ENCODE results near the gene RABGAP1.

The RABGAP1 gene

DNA sequence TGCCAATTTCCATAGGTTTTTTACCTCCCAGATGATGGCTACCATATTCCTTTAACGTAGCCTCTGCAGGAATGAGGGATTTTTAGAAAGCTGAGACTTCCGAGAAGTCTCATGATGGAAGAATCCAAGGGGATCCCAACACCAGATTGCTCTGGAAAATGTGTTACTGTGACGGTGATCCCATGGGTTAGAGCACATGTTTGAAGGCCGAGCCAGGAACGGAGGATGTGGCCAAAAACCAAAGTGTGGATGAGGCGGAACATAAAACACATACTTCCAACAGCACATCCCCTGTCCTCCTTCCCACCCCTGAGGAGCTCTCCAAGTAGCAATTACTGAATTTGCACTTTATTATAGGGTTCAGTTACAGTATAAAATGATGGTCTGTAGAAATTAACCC is 175.2 kb downstream of the RABGAP1 start:
- no peak for DNase-seq (ENCODE audit: low spot score in 2 of 2)
- no peaks in the 10 kb centered on the region for H3K27me3 Mint-ChIP-seq
- H3K4me3 Mint-ChIP-seq: no peak overlapping the region
- peak overlapping the region; percentile 60 for H3K27ac Mint-ChIP-seq
- peaks cover 8% of the 10 kb centered on the region for H3K4me1 Mint-ChIP-seq
- H3K36me3 Mint-ChIP-seq: peaks cover 21% of the 10 kb centered on the region
- ATAC-seq (ENCODE audit: low read depth): no peak
- no peaks in the 10 kb centered on the region for H3K9me3 Mint-ChIP-seq

- no peak overlapping the region for H3K4me3 Mint-ChIP-seq
- ATAC-seq (ENCODE audit: low read depth): no peak
- H3K4me1 Mint-ChIP-seq: peaks cover 7% of the 10 kb centered on the region
- DNase-seq (ENCODE audit: low spot score in 2 of 2): no peak
- peaks cover 25% of the 10 kb centered on the region for H3K36me3 Mint-ChIP-seq
- no peaks in the 10 kb centered on the region for H3K27me3 Mint-ChIP-seq
- peak overlapping the region; percentile 82 for H3K27ac Mint-ChIP-seq
- H3K9me3 Mint-ChIP-seq: no peaks in the 10 kb centered on the region
These were observed 178.7 kb downstream of the RABGAP1 start for GRCh38 chr9:123119566-123119965.

- no peak overlapping the region for H3K4me3 Mint-ChIP-seq
These were observed 179.3 kb downstream of the RABGAP1 start for GRCh38 chr9:123120131-123120530.

GRCh38 chr9:123120953-123121352 is 180.1 kb downstream of the RABGAP1 start:
- DNase-seq (ENCODE audit: low spot score in 2 of 2) (no peak), ATAC-seq (ENCODE audit: low read depth) (no peak)
- H3K27me3 Mint-ChIP-seq: no peaks in the 10 kb centered on the region
- H3K4me1 Mint-ChIP-seq: peaks cover 7% of the 10 kb centered on the region
- peaks cover 16% of the 10 kb centered on the region for H3K36me3 Mint-ChIP-seq
- no peak overlapping the region for H3K27ac Mint-ChIP-seq
- H3K4me3 Mint-ChIP-seq: no peak overlapping the region
- no peaks in the 10 kb centered on the region for H3K9me3 Mint-ChIP-seq

More at GRCh38 chr9:123120131-123120530, 179.3 kb downstream of the RABGAP1 start:
- Mint-ChIP-seq H3K36me3 (peaks cover 19% of the 10 kb centered on the region), H3K27ac (no peak overlapping the region), H3K9me3 (no peaks in the 10 kb centered on the region), H3K27me3 (no peaks in the 10 kb centered on the region), H3K4me1 (peaks cover 7% of the 10 kb centered on the region)
- no peak for DNase-seq (ENCODE audit: low spot score in 2 of 2)
- no peak for ATAC-seq (ENCODE audit: low read depth)

DNA sequence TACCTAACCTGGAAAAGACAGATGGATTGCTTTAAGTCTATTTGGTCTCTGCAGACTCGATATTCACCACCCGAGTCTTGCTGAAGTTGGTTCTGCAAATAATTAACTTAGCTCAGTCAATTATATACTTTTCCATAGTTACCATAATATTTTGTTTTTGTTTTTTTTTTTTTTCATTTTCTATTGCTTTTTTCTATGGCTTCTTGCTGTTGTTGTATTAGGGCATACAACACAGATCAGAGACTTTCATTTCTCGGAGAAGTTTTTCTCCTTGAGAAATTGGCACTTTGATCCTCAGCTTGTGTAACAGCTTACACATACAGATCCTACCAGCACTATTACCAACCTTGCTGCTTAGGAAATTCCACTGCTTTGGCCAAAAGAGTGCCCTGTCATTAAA is 180.6 kb downstream of the RABGAP1 start:
- Mint-ChIP-seq H3K4me1 (peaks cover 9% of the 10 kb centered on the region), H3K27ac (no peak overlapping the region), H3K27me3 (no peaks in the 10 kb centered on the region), H3K9me3 (no peaks in the 10 kb centered on the region), H3K36me3 (peaks cover 20% of the 10 kb centered on the region), H3K4me3 (no peak overlapping the region)
- ATAC-seq (ENCODE audit: low read depth) (no peak), DNase-seq (ENCODE audit: low spot score in 2 of 2) (no peak)

- ATAC-seq (ENCODE audit: low read depth): peak; percentile 45
- peaks cover 19% of the 10 kb centered on the region for H3K4me1 Mint-ChIP-seq
- peaks cover 29% of the 10 kb centered on the region for H3K36me3 Mint-ChIP-seq
- no peaks in the 10 kb centered on the region for H3K27me3 Mint-ChIP-seq
- H3K4me3 Mint-ChIP-seq: no peak overlapping the region
- H3K27ac Mint-ChIP-seq: peak overlapping the region; percentile 65
- no peaks in the 10 kb centered on the region for H3K9me3 Mint-ChIP-seq
- DNase-seq (ENCODE audit: low spot score in 2 of 2): no peak
These were observed 186.8 kb downstream of the RABGAP1 start for GRCh38 chr9:123127512-123128075.

DNA sequence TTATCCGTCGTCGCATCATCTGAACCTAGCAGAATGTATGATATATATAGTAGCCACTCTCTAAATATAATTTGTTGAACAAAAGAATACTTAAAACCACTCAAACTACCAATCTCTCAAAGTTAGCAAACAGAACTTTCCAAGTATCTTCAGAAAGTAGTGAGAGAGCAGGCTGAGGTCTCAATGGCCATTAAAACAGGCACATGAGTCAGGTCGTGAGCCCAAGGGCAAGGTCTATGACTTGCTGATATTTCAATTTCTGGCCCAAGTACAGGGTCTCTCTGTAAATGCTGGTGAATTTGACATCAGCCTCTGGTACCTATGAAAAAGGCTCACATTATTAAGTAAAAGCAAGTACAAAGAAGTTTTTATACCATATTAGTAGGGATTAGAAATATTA is 187.8 kb downstream of the RABGAP1 start:
- no peak for DNase-seq (ENCODE audit: low spot score in 2 of 2)
- Mint-ChIP-seq H3K4me1 (peaks cover 19% of the 10 kb centered on the region), H3K36me3 (peaks cover 25% of the 10 kb centered on the region), H3K9me3 (no peaks in the 10 kb centered on the region), H3K4me3 (no peak overlapping the region), H3K27me3 (no peaks in the 10 kb centered on the region), H3K27ac (peak overlapping the region; percentile 65)
- ATAC-seq (ENCODE audit: low read depth): no peak

DNA sequence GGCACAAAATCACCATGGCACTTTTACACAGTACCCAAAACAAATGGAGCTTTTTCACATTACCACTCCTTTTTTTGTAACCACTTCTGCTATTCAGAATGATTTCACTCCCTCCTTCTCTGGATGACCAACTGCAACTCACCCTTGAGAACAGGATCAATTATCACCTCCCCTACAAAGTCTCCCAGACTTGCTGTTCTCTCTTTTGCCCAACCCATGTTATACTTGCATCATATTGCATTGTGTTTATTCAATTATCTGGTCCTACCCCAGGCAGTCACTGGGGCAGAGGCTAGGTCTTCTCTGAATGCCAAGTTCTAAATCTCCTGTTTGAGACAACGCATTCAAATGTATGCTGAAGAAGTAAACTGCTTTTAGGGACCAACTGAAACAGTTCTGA is 188.6 kb downstream of the RABGAP1 start:
- H3K9me3 Mint-ChIP-seq: no peaks in the 10 kb centered on the region
- no peaks in the 10 kb centered on the region for H3K27me3 Mint-ChIP-seq
- H3K4me1 Mint-ChIP-seq: peaks cover 15% of the 10 kb centered on the region
- peaks cover 21% of the 10 kb centered on the region for H3K36me3 Mint-ChIP-seq
- ATAC-seq (ENCODE audit: low read depth) (peak; percentile 24), DNase-seq (ENCODE audit: low spot score in 2 of 2) (no peak)
- no peak overlapping the region for H3K4me3 Mint-ChIP-seq
- peak overlapping the region; percentile 53 for H3K27ac Mint-ChIP-seq

DNA sequence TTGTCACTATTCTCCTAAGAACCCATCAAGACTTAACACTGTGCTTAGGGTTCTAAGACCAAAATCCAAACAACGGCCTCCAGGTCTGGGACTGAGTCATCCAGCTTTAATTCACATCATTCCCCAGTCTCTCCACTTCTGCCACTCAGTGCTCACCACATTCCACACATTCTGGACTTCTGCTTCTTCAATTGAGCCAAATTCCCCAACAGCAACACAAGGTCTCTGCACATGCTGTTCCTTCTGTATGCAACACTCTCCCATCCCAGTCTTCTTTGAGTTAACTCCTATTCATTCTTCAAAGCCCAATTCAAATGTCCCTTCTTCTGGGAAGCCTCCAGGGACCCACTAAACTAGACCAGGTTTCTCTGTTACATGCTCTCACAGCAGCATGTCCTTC is 190.4 kb downstream of the RABGAP1 start:
- Mint-ChIP-seq H3K27ac (no peak overlapping the region), H3K36me3 (peaks cover 25% of the 10 kb centered on the region), H3K4me1 (peaks cover 14% of the 10 kb centered on the region), H3K27me3 (no peaks in the 10 kb centered on the region), H3K9me3 (no peaks in the 10 kb centered on the region), H3K4me3 (no peak overlapping the region)
- no peak for DNase-seq (ENCODE audit: low spot score in 2 of 2)
- no peak for ATAC-seq (ENCODE audit: low read depth)

- Mint-ChIP-seq H3K4me3 (no peak overlapping the region), H3K4me1 (peaks cover 12% of the 10 kb centered on the region), H3K27ac (no peak overlapping the region), H3K9me3 (no peaks in the 10 kb centered on the region), H3K27me3 (no peaks in the 10 kb centered on the region), H3K36me3 (peaks cover 26% of the 10 kb centered on the region)
- no peak for DNase-seq (ENCODE audit: low spot score in 2 of 2)
- ATAC-seq (ENCODE audit: low read depth): no peak
These were observed 191.2 kb downstream of the RABGAP1 start for GRCh38 chr9:123131993-123132392.

DNA sequence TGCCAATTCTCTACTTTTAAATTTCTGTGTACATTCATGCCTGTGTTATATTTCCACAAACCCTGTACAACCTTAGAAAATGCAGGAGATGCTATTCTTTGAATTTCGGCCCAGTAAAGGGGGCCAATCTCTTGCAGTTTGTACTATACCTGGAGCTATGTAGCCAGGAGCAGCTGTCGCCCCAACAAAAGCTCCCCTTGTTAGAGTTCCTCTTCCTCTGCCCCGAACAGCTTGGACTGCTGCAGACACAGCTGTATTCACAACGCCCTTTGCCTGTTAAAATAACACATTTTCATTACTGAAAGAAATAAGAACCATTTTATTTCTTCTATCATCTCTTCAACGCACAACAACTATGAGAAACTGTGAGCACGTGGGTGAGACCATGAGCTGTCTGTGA is 191.9 kb downstream of the RABGAP1 start:
- peaks cover 8% of the 10 kb centered on the region for H3K4me1 Mint-ChIP-seq
- no peak overlapping the region for H3K27ac Mint-ChIP-seq
- H3K36me3 Mint-ChIP-seq: peaks cover 23% of the 10 kb centered on the region
- DNase-seq (ENCODE audit: low spot score in 2 of 2): no peak
- no peak overlapping the region for H3K4me3 Mint-ChIP-seq
- ATAC-seq (ENCODE audit: low read depth): no peak
- no peaks in the 10 kb centered on the region for H3K27me3 Mint-ChIP-seq
- H3K9me3 Mint-ChIP-seq: no peaks in the 10 kb centered on the region

DNA sequence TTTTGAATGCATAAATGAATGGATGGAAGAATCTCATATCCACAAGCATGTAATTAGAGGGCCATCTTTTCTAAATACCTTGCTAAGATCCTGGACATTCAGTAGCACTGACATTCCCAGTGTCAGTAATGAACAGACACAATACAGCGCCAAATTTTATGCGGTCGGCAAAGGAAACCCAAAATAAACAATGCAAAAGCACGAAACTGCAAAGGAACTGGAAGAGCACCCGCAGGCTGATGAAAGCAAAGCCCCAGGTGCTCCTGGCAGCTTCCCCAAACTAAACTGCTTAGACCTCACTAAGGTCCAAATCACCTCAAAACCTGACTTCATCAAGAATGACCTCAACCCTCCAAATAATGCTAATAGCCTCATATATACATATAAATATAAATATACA is 194.6 kb downstream of the RABGAP1 start:
- no peak for DNase-seq (ENCODE audit: low spot score in 2 of 2)
- Mint-ChIP-seq H3K4me3 (no peak overlapping the region), H3K4me1 (peaks cover 4% of the 10 kb centered on the region), H3K27ac (no peak overlapping the region), H3K27me3 (no peaks in the 10 kb centered on the region), H3K36me3 (peaks cover 18% of the 10 kb centered on the region), H3K9me3 (no peaks in the 10 kb centered on the region)
- no peak for ATAC-seq (ENCODE audit: low read depth)

DNA sequence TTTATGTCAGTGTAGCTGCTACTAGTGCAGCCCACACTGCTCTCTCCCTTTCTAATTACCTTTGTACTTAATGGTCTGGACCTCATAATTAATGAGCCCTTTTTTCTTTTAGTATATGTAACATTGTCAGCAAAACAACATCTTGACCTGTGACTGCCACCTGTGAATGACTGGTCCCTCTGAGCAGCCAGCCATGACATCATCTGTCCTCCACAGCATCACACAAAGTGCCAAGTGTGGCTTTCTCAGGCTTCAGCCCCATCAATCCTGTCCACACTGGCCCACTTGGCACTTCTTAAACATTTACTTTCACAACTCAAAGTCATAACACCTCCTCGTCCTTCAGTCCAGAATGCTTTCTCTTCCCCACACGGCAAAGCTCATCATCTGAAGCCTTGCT is 197.3 kb downstream of the RABGAP1 start:
- Mint-ChIP-seq H3K9me3 (no peaks in the 10 kb centered on the region), H3K27me3 (no peaks in the 10 kb centered on the region), H3K36me3 (peaks cover 30% of the 10 kb centered on the region), H3K4me1 (peaks cover 8% of the 10 kb centered on the region), H3K27ac (peak overlapping the region; percentile 8), H3K4me3 (no peak overlapping the region)
- ATAC-seq (ENCODE audit: low read depth) (no peak), DNase-seq (ENCODE audit: low spot score in 2 of 2) (no peak)

DNA sequence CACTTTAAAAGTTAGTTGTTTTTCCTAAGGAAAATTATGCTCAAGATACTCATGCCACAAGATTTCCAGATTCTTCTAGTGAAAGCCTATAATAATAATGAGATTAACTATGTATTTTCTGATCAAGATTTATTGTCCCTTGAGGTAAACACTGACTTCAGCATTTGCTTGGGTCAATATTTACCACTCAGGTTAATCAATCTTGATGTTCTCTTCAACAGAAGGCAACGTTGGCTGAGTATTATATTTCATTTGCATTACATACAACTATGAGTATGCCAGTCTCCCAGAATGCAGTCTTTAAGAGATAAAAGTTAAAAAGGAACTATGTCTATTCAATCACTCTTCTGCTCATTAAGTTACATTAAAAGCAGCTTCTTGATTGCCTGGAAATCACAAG is 208.2 kb downstream of the RABGAP1 start:
- H3K4me1 Mint-ChIP-seq: no peaks in the 10 kb centered on the region
- peaks cover 2% of the 10 kb centered on the region for H3K9me3 Mint-ChIP-seq
- H3K27me3 Mint-ChIP-seq: no peaks in the 10 kb centered on the region
- H3K4me3 Mint-ChIP-seq: no peak overlapping the region
- H3K27ac Mint-ChIP-seq: peak overlapping the region; percentile 14
- peaks cover 30% of the 10 kb centered on the region for H3K36me3 Mint-ChIP-seq
- no peak for ATAC-seq (ENCODE audit: low read depth)
- DNase-seq (ENCODE audit: low spot score in 2 of 2): no peak

DNA sequence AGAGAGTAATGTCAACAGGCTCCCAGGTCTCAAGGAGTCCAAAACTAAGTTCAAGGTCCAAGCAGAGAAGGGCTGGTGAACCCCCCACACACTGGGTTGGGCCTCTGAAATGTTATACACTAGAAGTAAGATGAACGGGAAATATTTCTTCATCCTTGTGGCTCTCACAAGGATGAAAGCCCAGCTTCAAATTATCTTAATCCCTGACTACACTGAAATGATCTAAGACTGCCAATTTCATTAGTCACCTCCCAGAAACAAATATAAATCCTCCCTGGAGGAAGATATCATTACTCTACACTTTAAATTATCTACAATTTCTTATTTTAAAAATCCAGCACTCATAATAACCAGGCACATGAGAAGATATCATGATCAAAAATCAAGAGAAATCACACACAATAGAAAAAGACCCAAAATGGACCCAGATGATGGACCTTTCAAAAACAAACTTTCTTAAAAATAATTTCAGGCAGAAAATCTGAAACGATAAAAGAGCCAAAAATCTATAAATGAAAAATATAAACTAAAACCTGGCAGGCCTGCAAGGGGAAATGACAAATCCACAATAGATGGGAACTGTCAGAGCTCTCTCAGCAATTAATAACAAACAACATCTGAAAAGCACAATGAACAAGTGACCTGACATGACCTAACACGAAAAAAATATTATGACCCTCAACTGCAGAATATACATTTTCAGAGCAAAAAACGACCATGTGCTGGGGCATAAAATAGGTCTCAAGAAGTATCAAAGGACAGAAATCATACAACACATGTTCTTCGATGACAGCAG is 210.1 kb downstream of the RABGAP1 start:
- Mint-ChIP-seq H3K27me3 (no peaks in the 10 kb centered on the region), H3K9me3 (peaks cover 2% of the 10 kb centered on the region), H3K27ac (no peak overlapping the region), H3K4me1 (no peaks in the 10 kb centered on the region), H3K36me3 (peaks cover 25% of the 10 kb centered on the region), H3K4me3 (no peak overlapping the region)
- ATAC-seq (ENCODE audit: low read depth) (no peak), DNase-seq (ENCODE audit: low spot score in 2 of 2) (no peak)

Measured in memory B cell (primary cell).